GM19328 (cell line): ENCODE measurements around the gene PIGV.

ENCODE experiments used
- ATAC-seq: cut with Tn5 transposase; IDR thresholded peaks from one replicate; pipeline ENCODE4 v1.9.1; 2021; ENCODE audit warnings: mild to moderate bottlenecking, moderate library complexity; ENCODE audit not compliant: unreplicated experiment

Gene PIGV

GRCh38 chr1:26771643-26772321, 16.0 kb upstream of the PIGV start:
- no peak for ATAC-seq

- no peak for ATAC-seq
These were observed 15.1 kb upstream of the PIGV start for GRCh38 chr1:26772687-26773086.

DNA sequence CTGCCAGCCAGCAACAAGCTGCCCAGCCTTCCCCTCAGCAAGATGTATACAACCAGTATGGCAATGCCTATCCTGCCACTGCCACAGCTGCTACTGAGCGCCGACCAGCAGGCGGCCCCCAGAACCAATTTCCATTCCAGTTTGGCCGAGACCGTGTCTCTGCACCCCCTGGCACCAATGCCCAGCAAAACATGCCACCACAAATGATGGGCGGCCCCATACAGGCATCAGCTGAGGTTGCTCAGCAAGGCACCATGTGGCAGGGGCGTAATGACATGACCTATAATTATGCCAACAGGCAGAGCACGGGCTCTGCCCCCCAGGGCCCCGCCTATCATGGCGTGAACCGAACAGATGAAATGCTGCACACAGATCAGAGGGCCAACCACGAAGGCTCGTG, 13.3 kb upstream of the PIGV start:
- ATAC-seq = no peak

DNA sequence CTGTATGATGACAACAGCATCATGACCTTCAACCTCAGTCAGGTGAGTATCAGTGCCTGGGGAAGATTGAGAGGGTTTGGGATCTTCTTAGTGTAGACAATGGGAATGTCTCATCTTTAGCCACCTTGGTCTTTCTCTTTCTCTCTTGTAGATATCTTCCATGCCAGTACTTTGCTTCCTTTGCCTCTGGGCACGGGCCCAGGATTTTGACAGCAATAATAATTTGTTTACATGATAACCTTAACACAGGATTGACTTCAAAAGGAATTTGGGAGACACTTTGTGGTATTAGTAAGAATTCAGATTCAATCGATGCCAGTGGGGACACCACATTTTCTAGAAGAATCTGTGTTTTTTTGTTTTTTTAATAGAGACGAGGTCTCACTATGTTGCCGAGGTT, 12.1 kb upstream of the PIGV start:
- ATAC-seq = no peak

GRCh38 chr1:26779098-26779668, 8.6 kb upstream of the PIGV start:
- no peak for ATAC-seq

DNA sequence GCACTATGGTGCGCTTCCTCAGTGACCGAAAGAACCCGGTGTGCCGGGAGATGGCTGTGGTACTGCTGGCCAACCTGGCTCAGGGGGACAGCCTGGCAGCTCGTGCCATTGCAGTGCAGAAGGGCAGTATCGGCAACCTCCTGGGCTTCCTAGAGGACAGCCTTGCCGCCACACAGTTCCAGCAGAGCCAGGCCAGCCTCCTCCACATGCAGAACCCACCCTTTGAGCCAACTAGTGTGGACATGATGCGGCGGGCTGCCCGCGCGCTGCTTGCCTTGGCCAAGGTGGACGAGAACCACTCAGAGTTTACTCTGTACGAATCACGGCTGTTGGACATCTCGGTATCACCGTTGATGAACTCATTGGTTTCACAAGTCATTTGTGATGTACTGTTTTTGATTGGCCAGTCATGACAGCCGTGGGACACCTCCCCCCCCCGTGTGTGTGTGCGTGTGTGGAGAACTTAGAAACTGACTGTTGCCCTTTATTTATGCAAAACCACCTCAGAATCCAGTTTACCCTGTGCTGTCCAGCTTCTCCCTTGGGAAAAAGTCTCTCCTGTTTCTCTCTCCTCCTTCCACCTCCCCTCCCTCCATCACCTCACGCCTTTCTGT, 7.3 kb upstream of the PIGV start:
- ATAC-seq = no peak

GRCh38 chr1:26781206-26781825, 6.4 kb upstream of the PIGV start:
- no peak for ATAC-seq

DNA sequence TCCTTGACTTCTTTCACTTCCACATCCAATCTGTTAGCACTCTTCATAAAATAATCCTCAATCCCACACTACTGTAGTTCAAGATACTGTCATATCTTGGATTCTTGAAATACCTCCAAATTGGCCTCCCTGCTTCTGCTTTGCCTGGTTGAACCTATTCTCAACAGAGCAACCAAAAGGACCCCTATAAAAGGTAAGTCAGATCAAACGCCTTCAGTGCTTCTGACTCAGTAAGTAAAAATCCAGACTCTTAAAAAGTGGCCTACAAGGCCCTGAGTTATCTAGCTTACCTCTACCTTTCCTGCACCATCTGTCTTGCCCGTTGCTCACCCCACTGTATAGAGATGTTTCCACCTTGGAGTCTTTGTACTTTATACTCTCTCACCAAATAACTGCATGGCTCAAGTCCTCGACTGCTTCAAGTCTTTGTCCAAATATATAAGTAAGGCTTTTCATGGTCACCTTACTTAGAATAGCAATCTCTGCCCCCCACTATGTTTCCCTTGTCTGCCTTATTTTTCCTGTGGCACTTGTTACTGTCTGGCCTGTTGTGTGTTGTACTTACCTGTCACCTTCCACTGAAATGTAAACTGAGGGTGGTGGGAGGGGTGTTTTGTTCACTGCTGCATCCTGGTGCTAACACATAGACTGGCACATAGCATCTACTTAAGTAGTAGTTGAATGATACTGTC, 5.1 kb upstream of the PIGV start:
- no peak for ATAC-seq

GRCh38 chr1:26783646-26784022, 4.1 kb upstream of the PIGV start:
- ATAC-seq = no peak

GRCh38 chr1:26784023-26784871, 3.5 kb upstream of the PIGV start:
- no peak for ATAC-seq

DNA sequence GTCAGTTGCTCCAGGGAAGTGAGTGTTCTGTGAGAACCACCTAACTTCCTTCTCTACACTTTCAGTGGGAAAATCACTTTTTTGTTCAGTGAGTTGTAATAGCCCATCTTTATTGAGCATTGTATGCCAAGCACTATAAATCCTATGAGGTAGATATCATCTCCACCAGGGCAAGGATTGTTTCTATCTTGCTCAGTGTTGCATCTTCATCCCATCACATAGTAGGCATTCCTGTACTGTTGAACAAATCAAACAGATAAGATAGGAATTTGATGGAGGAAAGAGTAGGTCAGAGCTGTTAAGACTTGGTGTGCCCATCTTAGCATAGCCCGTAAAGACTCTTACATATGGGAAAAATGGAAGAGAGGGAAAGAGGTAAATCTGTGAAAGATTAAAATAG, 2.9 kb upstream of the PIGV start:
- ATAC-seq = no peak

DNA sequence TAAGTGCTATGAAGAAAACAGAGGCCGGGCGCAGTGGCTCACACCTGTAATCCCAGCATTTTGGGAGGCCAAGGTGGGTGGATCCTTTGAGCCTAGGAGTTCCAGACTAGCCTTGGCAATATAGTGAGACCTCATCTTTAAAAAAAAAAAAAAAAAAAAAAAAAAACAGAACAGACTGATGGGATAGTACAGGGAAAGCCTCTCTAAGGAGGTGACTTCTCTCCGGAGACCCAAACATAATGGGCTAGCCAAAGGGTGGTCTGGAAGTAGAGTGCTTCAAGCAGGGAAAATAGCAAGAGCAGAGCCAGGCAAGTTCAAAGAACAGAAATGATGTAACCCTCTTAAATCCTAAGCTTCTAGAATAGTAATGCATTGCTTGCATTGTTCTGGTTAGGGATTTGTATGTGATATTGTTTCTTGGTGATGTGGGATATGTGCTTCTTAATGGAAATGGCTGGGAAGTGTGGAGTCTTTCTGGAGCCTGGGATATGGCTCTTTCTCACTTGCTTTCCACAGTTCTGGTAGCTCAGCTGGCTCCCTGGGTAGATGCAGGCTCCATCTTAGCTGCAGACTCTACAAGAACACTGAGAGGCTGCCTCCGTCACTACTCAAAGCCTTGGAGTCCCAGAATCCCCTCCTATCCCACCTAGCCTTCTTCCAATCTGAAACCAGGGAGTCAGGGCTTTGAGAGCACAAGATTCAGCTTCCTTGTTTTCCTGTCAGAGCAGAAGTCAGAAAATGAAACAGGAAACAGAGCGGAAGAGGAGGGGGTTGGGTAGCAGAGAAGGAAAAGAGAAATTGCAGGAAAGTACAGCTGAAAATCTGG, 1.9 kb upstream of the PIGV start:
- ATAC-seq = no peak

DNA sequence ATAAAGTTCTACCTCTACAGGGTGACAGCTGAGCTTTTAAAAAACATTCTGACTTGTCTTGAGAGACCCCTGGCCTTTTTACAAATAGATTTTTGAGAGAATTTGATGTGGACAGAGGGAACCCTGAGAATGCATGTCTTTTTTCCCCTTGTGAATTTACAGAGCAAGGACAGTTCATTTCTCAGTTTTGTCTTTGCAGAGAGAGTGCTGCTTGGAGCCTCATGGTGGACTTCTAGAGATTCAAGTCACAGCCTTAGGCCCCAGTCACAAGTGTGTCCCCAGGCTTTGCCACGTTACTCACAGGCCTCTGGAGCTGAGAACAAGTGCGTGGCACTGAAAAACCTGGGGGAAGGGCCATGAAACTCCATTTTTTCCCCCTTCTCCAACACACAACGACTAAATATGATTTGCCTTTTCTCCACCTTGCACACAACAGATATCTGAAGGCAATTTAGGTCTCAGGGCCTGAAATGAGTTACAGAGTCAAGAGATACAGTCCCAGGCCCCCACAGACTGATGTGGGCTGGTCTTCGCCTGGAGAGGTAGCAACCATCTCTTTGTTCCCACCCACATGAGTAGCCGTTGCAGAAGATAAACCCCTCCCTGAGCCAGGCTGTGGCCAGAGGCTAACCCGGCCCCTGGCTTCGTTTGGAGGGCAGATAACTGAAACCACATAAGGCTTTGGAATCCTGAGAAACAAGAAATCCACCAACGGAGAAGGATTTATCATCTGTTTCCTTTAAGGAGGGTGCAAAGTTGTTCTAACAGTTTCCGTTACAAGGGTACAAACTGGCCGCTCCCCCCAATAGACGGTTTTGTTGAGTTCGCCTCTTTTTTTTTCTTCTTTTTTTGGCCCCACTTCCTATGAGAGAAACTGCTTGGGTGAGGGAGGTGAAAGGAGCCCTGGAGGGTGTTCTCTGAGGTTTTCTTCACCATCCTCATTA, 1.0 kb upstream of the PIGV start:
- ATAC-seq = no peak

DNA sequence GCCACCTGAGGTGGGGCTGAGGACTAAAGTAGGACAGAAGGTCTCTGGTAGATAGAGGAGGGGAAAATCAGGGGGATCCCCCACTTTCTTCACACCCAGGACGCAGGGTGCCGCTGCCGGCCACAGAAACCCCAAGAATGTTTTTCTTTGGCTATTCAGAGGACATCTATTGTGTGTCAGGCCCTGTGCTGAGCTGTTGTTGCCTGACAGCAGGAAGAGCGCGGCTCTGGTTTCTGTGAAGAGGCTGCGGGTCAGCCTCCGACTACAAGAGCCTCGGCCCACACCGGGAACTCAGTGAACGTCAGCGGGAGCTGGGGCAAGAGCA, 407 bp upstream of the PIGV start:
- ATAC-seq = peak; percentile 39

DNA sequence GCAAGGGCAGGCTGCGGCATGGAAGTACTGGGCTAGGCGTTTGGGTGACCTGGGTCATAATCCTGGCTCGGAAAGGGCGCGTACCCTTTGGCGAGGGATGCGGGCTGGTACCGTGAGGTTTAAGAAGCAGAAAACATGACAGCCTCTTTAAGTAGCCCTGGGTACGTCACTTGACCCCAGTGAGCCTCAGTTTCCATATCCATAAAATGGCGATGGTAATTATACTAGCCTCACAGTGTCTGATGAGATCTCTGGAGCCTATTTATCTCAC, 700 bp downstream of the PIGV start:
- no peak for ATAC-seq

GRCh38 chr1:26788836-26789611, 1.3 kb downstream of the PIGV start:
- ATAC-seq = no peak

DNA sequence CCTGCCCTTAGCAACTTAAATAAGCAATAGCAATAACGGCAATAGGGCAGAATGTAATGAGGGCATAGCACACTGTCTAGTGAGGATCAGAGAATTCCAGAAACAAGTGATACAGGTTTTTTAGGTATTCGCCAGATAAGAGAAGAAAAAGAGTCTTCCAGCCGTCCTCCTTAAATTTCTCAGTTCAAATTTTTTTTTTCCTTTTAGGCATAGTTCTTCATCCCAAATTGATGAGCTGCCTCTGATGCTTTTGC, 1.8 kb downstream of the PIGV start:
- no peak for ATAC-seq

GRCh38 chr1:26789931-26790330, 2.2 kb downstream of the PIGV start:
- ATAC-seq = no peak

DNA sequence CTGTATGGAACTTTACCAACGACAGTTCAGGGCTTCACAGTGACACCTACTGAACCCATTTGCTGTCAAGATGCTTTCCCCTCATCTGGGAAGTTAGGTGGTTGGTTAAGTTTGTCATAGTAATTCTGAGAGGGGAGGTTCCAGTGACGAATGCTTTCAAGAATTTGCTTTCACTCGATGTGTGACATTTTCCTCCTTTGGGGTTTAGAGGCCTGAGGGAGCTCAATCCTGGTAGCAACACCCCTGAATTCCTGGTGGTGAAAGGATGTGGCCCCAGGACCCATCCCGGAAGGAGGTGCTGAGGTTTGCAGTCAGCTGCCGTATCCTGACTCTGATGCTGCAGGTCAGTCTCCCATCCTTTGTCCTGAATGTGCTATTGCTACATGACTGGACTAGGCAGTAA, 2.8 kb downstream of the PIGV start:
- ATAC-seq = no peak
